Measurements from ENCODE around the gene CCDC88C. TPM values are rescaled to one million over a fixed set of nuclear protein-coding genes. Genes with fewer than 3 reads are reported as not detected.

Gene CCDC88C
- total and polyA plus RNA-seq, 9 donors: 2.0 to 17.7 (median 3.9) TPM

DNA sequence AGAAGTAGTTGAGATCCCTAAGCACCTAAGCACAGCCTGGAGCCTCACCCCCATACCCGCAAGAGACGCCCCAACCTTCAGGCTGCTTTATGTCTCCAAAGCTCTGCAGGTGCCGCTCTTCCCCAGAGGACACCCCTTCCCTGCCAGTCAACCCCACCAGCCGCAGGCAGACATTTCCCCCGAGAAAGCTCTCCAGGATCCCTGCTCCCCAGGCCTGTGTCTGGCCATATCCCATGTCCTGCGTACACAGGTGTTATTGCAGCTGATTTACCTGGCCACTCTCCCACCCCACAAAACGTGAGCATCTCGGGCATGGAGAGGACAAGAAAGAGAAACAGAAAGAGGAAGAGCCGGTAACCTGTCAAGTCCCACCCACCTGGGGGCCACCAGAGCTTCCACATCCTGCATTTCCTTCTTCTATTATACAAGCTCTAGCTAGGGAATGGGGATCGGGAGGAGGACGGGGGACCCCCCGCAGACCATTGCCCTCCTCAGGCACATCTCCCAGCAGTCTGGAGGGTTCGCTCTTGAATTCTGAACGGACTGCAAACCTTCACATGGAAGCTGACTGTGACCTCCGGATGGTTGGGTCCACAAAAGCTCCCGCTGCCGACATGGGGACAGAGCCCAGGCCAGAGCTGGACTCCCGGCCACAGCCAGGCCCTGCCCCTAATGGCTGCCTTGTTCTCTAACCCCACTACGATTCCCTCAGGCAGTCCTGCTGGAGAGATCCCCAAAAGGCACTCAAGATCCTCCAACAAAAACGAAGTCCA, 17.6 kb downstream of the CCDC88C start:
- no peak for DNase-seq
- H3K36me3 ChIP-seq: no peaks in the 10 kb centered on the region
- WGBS, 3 donors: 80 to 85% (median 82%) methylated on average over 20 of the region's 20 CpGs
- H3K4me1 ChIP-seq (ENCODE audit: insufficient read depth): peaks cover 4% of the 10 kb centered on the region
- no peak overlapping the region for H3K4me3 ChIP-seq
- no peaks in the 10 kb centered on the region for H3K9me3 ChIP-seq
- intact Hi-C loops (cut with DNase I): no loop called here
- H3K27me3 ChIP-seq: no peaks in the 10 kb centered on the region
- TF ChIP-seq, protein P1, sequence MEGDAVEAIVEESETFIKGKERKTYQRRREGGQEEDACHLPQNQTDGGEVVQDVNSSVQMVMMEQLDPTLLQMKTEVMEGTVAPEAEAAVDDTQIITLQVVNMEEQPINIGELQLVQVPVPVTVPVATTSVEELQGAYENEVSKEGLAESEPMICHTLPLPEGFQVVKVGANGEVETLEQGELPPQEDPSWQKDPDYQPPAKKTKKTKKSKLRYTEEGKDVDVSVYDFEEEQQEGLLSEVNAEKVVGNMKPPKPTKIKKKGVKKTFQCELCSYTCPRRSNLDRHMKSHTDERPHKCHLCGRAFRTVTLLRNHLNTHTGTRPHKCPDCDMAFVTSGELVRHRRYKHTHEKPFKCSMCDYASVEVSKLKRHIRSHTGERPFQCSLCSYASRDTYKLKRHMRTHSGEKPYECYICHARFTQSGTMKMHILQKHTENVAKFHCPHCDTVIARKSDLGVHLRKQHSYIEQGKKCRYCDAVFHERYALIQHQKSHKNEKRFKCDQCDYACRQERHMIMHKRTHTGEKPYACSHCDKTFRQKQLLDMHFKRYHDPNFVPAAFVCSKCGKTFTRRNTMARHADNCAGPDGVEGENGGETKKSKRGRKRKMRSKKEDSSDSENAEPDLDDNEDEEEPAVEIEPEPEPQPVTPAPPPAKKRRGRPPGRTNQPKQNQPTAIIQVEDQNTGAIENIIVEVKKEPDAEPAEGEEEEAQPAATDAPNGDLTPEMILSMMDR (IDR thresholded peaks at IDR 0.05): no peak
- TF ChIP-seq EP300 (IDR thresholded peaks at IDR 0.05): no peak
- TF ChIP-seq POLR2A (IDR thresholded peaks at IDR 0.05): no peak
- H3K27ac ChIP-seq: no peak overlapping the region

DNA sequence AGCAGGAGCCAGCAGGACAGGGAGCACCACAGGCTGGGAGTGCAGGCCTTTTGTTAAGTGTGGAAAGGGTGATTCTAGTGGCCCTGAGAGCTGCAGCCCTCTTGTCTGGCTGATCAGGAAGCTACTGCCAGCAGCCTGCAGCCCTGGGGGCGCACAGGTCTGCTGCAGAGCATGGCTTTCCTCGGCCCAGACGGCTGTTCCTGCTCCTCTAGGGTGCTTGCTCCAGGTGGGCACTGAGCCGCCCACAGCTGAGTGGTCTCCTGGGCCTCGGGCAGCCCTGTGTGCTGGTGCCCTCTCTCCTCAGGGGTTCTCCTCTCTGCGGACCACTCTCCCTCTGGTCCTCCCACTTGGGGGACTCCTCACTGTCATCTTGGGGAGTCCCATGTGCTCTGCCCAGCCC, 18.9 kb downstream of the CCDC88C start:
- intact Hi-C loops (cut with DNase I): no loop called here
- H3K4me1 ChIP-seq (ENCODE audit: insufficient read depth): peaks cover 4% of the 10 kb centered on the region
- no peaks in the 10 kb centered on the region for H3K27me3 ChIP-seq
- H3K27ac ChIP-seq: no peak overlapping the region
- no peaks in the 10 kb centered on the region for H3K36me3 ChIP-seq
- H3K9me3 ChIP-seq: no peaks in the 10 kb centered on the region
- no peak for TF ChIP-seq EP300 (IDR thresholded peaks at IDR 0.05)
- TF ChIP-seq POLR2A (IDR thresholded peaks at IDR 0.05): no peak
- TF ChIP-seq, protein P1 (IDR thresholded peaks at IDR 0.05): no peak
- WGBS, 3 donors: 84 to 94% (median 91%) methylated on average over 6 of the region's 6 CpGs
- no peak overlapping the region for H3K4me3 ChIP-seq
- no peak for DNase-seq

DNA sequence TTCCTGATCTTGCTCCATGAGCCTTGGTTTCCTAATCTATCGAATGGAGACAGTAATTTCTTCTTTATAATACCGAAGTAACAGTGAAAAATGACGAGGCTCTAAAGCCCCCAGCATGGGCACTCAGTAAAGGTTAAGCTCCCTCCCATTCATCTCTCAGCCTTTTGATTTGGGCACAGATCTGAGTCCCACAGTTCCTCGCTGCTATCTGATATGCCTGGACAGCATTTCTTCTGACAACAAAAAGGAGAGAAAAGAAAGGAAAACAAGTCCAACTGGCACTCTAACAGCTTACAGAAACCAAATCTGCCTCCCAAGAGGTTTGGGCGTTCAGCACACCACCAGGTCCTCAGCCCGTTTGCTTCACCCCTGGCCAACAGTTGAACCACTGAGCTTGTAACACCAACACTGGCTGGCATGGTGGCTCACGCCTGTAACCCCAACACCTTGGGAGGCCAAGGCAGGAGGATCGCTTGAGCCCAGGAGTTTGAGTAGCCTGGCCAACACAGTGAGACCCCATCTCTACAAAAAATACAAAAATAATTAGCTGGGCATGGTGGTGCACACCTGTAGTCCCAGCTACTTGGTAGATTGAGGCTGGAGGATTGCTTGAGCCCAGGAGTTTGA, 19.5 kb downstream of the CCDC88C start:
- DNase-seq: no peak
- TF ChIP-seq POLR2A (IDR thresholded peaks at IDR 0.05): no peak
- TF ChIP-seq EP300 (IDR thresholded peaks at IDR 0.05): no peak
- TF ChIP-seq, protein P1 (IDR thresholded peaks at IDR 0.05): no peak
- H3K27me3 ChIP-seq: no peaks in the 10 kb centered on the region
- H3K9me3 ChIP-seq: no peaks in the 10 kb centered on the region
- H3K27ac ChIP-seq: no peak overlapping the region
- H3K36me3 ChIP-seq: no peaks in the 10 kb centered on the region
- peaks cover 4% of the 10 kb centered on the region for H3K4me1 ChIP-seq (ENCODE audit: insufficient read depth)
- intact Hi-C loops (cut with DNase I): no loop called here
- 77 to 87% (median 83%) methylated on average over 8 of the region's 8 CpGs for WGBS, 3 donors
- no peak overlapping the region for H3K4me3 ChIP-seq

DNA sequence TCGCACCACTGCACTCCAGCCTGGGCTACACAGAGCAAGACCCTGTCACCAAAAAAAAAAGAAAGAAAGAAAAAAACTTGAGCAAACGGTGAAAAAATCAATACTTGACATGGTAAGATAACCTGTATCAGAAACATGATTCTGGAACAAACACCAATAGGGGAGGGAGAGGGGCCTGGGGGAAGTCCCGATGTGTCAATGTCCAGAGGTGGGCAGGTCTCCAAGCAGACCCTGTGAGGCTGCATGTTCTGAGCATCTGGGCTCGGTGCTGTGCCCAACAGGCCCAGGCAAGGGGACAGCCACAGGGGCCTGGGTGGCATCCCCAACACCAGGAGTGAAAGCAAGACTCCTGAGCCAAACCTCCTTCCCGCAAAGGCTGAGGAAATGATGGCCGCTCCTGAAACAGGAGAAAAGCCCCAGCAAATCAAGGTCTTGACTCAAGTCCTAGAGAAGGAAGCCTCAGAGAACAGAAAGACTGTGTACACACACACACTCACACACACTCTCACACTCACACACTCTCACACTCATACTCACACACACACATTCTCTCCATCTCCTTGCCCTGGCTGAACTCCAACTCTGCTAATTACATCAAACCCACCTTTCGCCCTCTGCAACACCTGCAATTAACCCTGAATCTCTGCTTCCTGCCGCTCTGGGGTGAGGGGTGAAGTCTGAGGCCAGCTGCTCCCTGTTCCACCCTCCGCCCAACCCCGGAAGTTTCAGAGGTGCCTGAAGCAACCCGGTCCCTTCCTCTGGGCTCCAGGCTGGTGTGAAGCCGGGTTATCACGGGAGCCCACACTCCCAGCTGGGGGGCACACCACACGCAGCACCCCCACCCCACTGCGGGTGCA, 20.4 kb downstream of the CCDC88C start:
- H3K27ac ChIP-seq: no peak overlapping the region
- 63 to 71% (median 69%) methylated on average over 15 of the region's 15 CpGs for WGBS, 3 donors
- H3K36me3 ChIP-seq: no peaks in the 10 kb centered on the region
- intact Hi-C loops (cut with DNase I): no loop called here
- no peak overlapping the region for H3K4me3 ChIP-seq
- H3K9me3 ChIP-seq: no peaks in the 10 kb centered on the region
- no peak for DNase-seq
- no peaks in the 10 kb centered on the region for H3K27me3 ChIP-seq
- no peak for TF ChIP-seq EP300 (IDR thresholded peaks at IDR 0.05)
- no peak for TF ChIP-seq POLR2A (IDR thresholded peaks at IDR 0.05)
- TF ChIP-seq, protein P1 (IDR thresholded peaks at IDR 0.05): no peak
- H3K4me1 ChIP-seq (ENCODE audit: insufficient read depth): no peaks in the 10 kb centered on the region
